Large intestine (tissue), 3 donors: ENCODE measurements around the gene ASCC1. TPM values are rescaled to one million over a fixed set of nuclear protein-coding genes. Genes with fewer than 3 reads are reported as not detected.

Source experiments
- DNase-seq, 2 donors: peaks; one replicate each; pipeline versions ENCODE4 v3.0.0 to v3.0.0-alpha.2; 2013
- H3K27ac ChIP-seq: one replicate; pipeline ENCODE4 v1.5.1; 2013; ENCODE audit warnings: low read length
- H3K27me3 ChIP-seq: 2 replicates; pipeline ENCODE4 v1.6.1; 2013; ENCODE audit warnings: low read length; ENCODE audit not compliant: control insufficient read depth, insufficient read depth
- H3K36me3 ChIP-seq: 2 replicates; pipeline ENCODE4 v1.6.1; 2013; ENCODE audit warnings: low read length; ENCODE audit not compliant: control insufficient read depth, insufficient read depth
- H3K4me1 ChIP-seq: one replicate; pipeline ENCODE4 v1.6.1; 2013; ENCODE audit warnings: low read length; ENCODE audit not compliant: control insufficient read depth, insufficient read depth
- H3K4me3 ChIP-seq: one replicate; pipeline ENCODE4 v1.5.1; 2013; ENCODE audit warnings: low read length
- H3K9me3 ChIP-seq: one replicate; pipeline ENCODE4 v1.6.1; 2013; ENCODE audit warnings: mild to moderate bottlenecking, low read depth, low read length, moderate library complexity; ENCODE audit not compliant: control insufficient read depth
- WGBS: methylation state at CpG from one replicate; pipeline ENCODE4 v1.1.5; 2013; ENCODE audit warnings: low lambda C conversion rate; ENCODE audit not compliant: insufficient coverage; 5-methylcytosine and 5-hydroxymethylcytosine counted together
- polyA plus RNA-seq: library from polyadenylated mRNA; unstranded; fragments of 120-200 nt; gene quantifications from one replicate; pipeline ENCODE4 v1.2.1, GENCODE V29; 2013

Gene ASCC1
- polyA plus RNA-seq, 1 donor, result 23.1 TPM

DNA sequence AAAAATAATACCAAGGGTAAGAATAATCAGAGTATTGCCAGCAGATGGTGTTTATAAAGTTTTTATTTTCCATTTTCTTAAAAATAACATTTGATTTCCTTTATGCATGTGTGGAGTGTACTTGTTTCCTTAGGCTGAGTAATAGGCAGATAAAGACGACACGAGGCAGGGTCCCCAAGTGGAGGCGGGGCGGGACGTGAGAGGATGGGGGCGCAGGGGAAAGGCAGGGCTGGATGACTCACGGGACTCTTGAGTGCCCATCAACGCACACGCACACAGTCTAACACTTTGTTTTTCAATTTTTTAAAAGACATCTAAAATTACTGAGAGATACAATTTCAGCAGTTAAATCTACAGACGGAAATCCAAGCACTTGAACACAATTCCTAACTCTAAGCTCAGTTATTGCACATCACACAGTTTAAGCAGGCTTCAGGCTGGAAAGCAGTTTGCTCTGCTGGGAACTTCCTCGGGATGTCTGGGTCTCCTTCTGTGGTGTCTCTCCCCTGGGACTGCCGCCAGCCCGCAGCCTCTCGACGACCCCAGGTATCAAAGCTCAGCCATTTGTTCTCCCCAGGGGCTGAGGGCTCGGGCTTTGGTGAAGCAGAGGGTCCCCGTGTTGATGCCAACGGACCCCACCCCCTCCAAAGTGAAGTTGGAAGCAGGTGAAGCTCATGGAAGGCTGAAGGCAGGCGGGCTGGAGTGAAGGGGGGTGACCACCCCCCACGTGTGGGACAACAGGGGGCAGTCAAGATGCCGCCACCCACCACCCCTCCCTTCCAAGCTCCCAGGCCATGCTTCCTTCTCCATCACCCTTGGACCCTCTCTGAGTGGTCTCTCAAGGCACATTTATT is 156.9 kb downstream of the ASCC1 start:
- 80% methylated on average over 1 of the region's 21 CpGs for WGBS
- Histone ChIP-seq H3K4me3 (no peak overlapping the region), H3K36me3 (no peaks in the 10 kb centered on the region), H3K4me1 (peaks cover 12% of the 10 kb centered on the region), H3K27me3 (no peaks in the 10 kb centered on the region), H3K27ac (no peak overlapping the region), H3K9me3 (no peaks in the 10 kb centered on the region)
- no peak for DNase-seq

DNA sequence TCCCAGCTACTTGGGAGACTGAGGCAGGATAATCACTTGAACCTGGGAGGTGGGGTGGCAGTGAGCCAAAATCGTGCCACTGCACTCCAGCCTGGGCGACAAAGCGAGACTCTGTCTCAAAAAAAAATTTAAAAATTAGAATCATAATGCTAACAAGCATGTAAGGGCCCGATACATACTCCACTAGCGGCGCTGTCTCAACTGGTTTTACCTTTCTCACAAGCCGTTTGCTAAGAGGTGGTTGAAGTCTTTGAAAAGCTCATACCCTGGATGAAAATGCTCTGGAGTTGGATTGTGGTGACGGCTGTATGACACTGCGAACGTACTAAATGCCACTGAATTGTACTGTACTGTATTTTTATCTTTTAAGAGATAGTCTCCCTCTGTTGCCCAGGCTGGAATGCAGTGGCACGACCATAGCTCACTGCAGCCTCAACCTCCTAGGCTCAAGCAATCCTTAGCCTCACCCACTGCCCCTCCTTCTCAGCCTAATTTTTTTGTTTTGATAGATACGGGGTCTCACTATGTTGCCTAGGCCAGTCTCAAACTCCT is 157.7 kb downstream of the ASCC1 start:
- Histone ChIP-seq H3K4me1 (peaks cover 4% of the 10 kb centered on the region), H3K27ac (no peak overlapping the region), H3K36me3 (no peaks in the 10 kb centered on the region), H3K4me3 (no peak overlapping the region), H3K27me3 (no peaks in the 10 kb centered on the region), H3K9me3 (no peaks in the 10 kb centered on the region)
- no peak for DNase-seq
- WGBS, result 100% methylated on average over 1 of the region's 12 CpGs

DNA sequence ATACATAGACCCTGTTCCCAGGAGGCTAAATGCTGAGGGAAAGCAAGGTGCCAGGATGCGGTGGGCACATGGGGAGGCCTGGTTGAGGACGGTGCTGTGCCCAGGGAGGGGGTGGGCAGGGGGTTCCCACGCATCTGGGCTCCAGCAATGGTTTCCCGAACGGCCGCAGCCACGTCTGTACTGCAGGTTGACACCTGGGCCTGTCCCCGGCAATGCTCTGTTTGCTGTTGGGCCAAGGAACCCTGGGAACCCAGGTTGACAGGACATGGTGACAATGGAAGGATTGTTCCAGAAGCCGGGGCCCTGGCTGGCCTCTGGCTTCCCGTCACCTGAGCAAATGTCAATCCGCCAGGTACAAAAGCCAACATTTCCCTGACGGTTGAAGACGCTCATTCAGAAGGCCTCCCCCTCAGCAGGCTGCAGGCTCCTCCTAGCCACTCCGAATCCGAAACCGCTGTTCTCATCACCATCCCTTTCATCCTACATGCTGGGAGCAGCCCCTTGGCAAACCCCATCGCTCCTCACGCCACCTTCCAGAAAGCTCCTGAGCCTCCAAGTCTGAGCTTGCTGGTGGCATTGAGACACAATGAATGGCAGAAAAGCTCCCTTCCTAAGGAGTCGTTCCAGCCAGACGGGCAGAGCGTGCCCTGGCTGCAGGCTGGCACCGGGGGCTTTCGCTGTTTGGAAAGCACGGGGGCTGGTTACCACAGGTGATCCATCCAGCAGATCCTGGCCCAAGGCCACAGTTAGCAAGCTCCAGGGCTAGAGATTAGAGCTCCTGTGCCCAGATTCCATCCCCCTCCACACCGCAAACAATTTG is 158.9 kb downstream of the ASCC1 start:
- 80% methylated on average over 1 of the region's 25 CpGs for WGBS
- Histone ChIP-seq H3K4me1 (no peaks in the 10 kb centered on the region), H3K27me3 (no peaks in the 10 kb centered on the region), H3K36me3 (no peaks in the 10 kb centered on the region), H3K27ac (no peak overlapping the region), H3K9me3 (no peaks in the 10 kb centered on the region), H3K4me3 (no peak overlapping the region)
- DNase-seq, result no peak

DNA sequence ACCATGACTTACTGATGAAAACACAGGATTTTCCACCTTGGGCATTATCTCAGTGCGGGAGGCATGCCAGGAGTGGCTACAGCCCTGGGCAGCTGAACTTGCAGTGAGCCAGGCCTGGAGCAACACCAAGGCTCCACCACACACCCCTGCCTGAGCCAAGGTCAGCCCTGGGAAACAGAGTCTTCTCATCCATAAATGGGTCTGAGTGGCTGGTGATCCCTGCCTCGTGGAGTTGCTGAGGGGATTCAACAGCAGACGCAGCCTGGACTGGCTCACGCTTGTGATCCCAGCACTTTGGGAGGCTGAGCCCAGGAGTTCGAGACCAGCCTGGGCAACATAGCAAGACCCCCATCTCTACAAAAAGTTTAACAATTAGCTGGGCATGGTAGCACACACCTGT is 160.0 kb downstream of the ASCC1 start:
- H3K27me3 ChIP-seq, result no peaks in the 10 kb centered on the region
- no peak for DNase-seq
- no peaks in the 10 kb centered on the region for H3K4me1 ChIP-seq
- no peaks in the 10 kb centered on the region for H3K9me3 ChIP-seq
- H3K27ac ChIP-seq, result no peak overlapping the region
- no peaks in the 10 kb centered on the region for H3K36me3 ChIP-seq
- WGBS, result no CpG with 5 or more reads among the region's 5 CpGs
- no peak overlapping the region for H3K4me3 ChIP-seq

DNA sequence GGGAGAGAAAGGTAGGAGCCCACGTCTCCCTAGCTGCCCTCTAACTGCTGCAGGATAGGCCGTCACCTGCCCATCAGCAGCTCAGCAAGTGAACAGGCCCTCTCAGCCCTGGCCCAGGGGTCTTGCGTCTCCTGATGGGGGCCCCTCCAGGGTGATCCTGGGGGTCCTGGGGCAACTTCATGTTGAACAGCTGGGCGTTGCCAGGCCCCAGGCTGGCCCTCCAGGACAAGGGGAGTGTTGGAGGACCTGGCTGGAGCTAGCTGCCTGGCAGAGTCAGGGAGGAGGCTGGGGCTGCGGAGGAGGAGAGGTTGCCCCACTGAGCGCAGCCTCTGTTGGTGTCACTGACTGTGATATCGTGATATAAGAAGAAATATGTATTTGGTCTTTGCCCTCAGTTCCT is 162.4 kb downstream of the ASCC1 start:
- H3K4me3 ChIP-seq, result no peak overlapping the region
- no peak for DNase-seq
- no peaks in the 10 kb centered on the region for H3K36me3 ChIP-seq
- H3K27me3 ChIP-seq, result no peaks in the 10 kb centered on the region
- no peaks in the 10 kb centered on the region for H3K9me3 ChIP-seq
- H3K4me1 ChIP-seq, result no peaks in the 10 kb centered on the region
- WGBS, result no CpG with 5 or more reads among the region's 7 CpGs
- H3K27ac ChIP-seq, result no peak overlapping the region

DNA sequence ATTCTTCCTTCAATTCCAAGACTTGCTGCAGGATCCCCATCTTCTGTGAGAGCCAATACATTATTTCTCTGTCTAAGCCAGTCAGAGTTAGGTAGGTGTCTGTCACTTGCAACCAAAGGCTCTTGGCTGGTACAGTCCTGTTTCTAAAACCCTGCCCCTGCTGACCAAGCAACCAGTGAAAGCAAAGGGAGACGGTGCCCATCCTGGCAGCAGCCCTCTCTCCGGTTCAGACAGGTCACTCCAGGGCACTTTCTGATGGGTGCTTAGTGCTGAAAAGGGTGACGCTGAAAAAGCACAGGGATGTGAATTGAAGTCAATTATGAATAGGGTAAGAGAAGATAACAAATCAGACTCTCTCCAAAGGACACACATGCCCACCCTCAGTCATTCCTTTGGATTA is 165.2 kb downstream of the ASCC1 start:
- H3K4me1 ChIP-seq, result no peaks in the 10 kb centered on the region
- no peaks in the 10 kb centered on the region for H3K9me3 ChIP-seq
- no peak for DNase-seq
- no peaks in the 10 kb centered on the region for H3K36me3 ChIP-seq
- no peaks in the 10 kb centered on the region for H3K27me3 ChIP-seq
- WGBS, result no CpG with 5 or more reads among the region's 3 CpGs
- no peak overlapping the region for H3K27ac ChIP-seq
- no peak overlapping the region for H3K4me3 ChIP-seq

DNA sequence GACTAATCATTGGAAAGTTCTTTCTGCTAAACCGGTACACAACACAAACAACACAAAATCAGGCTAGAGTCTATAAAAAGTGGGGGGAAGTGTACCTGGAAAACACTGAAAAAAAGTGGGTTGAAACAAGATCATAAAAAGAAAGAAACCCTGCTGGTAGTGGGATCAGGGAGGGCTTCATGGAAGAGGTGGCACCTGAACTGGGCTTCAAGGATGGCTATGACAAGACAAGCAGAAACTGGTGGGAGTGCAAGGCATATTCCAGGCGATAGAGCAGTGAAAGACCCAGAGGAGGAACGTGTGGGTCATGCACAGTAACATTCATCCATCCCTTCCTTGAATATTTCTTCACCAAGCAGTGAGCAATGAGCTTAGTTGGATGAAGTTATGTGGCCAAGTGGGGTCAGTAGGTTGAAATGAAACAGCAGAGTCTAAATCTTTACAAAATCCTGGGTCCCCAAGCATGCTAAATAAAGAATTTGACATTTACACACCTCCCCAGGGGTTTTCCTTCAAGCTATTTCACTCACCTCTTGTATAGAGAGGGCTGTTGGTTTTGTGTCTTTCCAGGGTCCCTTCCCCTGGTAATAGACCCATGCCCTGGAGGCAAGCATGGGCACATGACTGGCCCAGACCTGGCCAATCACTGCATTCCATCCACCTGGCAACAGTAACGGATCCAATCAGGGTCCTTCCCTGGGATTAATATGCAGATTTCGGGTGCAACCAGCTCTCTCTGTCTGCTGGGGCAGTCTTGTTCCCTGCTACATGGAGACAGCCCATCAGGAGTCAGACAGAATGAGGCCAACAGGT is 165.9 kb downstream of the ASCC1 start:
- Histone ChIP-seq H3K4me3 (no peak overlapping the region), H3K36me3 (no peaks in the 10 kb centered on the region), H3K9me3 (no peaks in the 10 kb centered on the region), H3K27ac (no peak overlapping the region), H3K27me3 (no peaks in the 10 kb centered on the region), H3K4me1 (no peaks in the 10 kb centered on the region)
- no CpG with 5 or more reads among the region's 5 CpGs for WGBS
- no peak for DNase-seq

DNA sequence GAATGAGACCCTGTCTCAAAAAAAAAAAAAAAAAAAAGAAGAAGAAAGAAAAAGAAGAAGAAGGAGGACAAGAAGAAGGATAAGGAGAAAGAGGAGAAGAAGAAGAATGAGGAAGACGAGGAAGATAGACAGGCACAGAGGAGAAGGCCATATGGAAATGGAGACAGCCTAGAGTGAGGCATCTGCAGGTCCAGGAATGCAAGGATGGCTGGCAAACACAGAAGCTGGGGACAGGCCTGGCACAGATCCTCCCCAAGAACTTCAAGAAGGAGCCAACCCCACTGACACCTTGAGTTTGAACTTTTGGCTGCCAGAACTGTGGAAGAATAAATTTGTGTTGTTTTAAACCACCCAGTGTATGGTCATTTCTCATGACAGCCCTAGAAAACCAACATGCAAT is 166.6 kb downstream of the ASCC1 start:
- 89% methylated on average over 1 of the region's 1 CpG for WGBS
- no peak overlapping the region for H3K27ac ChIP-seq
- H3K9me3 ChIP-seq, result no peaks in the 10 kb centered on the region
- H3K4me1 ChIP-seq, result no peaks in the 10 kb centered on the region
- no peak for DNase-seq
- H3K27me3 ChIP-seq, result no peaks in the 10 kb centered on the region
- H3K36me3 ChIP-seq, result no peaks in the 10 kb centered on the region
- H3K4me3 ChIP-seq, result no peak overlapping the region

DNA sequence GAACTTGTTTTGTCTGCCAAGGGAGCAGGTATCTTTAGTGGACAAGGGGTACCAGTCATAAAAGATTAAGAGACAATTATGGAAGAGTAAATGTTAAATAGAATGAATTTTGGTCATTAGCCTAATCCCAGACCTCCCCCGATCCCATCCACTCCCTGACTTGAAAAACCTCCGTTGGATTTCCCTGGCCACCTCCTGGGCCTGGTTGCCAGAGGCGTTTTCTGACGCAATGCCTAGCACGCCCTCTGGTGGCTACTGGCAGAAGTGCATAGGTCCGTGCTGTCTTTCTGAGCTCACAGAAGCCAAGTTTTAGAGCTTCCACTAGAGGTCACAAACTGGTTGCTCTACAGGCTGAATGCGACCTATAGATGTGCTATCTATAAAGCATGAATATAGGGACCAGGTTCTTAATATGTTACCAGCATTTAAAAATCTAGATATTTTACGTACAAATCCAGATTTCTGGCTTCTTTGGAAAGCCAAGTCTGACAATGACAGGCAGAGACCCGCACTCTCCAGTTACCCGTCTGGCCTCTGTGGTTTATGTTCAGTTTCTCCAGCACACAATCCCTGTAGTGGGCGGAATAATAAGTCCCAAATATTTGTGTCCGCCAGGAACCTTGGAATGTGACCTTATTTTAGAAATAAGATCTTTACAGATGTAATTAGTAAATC is 167.5 kb downstream of the ASCC1 start:
- Histone ChIP-seq H3K9me3 (no peaks in the 10 kb centered on the region), H3K27ac (no peak overlapping the region), H3K4me3 (no peak overlapping the region), H3K36me3 (no peaks in the 10 kb centered on the region), H3K4me1 (no peaks in the 10 kb centered on the region), H3K27me3 (no peaks in the 10 kb centered on the region)
- peak; percentile 88 to 90 for DNase-seq
- no CpG with 5 or more reads among the region's 12 CpGs for WGBS
